Measurements from ENCODE around the gene ARHGAP26.

DNA sequence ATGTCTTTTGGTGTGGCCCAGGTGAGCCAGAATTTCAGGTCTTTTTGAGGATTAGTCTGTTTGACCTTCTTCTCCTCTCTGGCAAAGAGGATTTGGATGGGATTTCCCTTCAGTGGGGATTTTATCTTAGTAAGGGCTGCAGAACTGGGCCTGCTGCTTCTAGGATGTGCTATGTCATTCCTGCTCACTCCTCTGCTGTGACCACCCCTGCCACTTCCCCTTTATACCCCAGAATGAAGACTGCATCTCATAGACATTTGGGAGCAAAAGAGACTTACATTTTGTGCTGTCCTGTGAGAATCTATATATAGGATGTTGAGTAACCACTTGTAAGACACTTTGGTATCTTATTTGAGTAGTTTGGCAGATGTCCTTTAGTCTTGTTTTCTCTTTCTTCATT is 76.2 kb downstream of the ARHGAP26 start:
- TF ChIP-seq, protein P1, sequence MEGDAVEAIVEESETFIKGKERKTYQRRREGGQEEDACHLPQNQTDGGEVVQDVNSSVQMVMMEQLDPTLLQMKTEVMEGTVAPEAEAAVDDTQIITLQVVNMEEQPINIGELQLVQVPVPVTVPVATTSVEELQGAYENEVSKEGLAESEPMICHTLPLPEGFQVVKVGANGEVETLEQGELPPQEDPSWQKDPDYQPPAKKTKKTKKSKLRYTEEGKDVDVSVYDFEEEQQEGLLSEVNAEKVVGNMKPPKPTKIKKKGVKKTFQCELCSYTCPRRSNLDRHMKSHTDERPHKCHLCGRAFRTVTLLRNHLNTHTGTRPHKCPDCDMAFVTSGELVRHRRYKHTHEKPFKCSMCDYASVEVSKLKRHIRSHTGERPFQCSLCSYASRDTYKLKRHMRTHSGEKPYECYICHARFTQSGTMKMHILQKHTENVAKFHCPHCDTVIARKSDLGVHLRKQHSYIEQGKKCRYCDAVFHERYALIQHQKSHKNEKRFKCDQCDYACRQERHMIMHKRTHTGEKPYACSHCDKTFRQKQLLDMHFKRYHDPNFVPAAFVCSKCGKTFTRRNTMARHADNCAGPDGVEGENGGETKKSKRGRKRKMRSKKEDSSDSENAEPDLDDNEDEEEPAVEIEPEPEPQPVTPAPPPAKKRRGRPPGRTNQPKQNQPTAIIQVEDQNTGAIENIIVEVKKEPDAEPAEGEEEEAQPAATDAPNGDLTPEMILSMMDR (IDR thresholded peaks at IDR 0.05): no peak
- TF ChIP-seq POLR2A (IDR thresholded peaks at IDR 0.05): no peak
